H1 (cell line): ENCODE measurements around the gene RUBCN. TPM values are rescaled to one million over a fixed set of nuclear protein-coding genes. Genes with fewer than 3 reads are reported as not detected.

Source experiments
- ATF2 ChIP-seq: IDR thresholded peaks from 2 replicates; pipeline ENCODE4 v1.6.1; 2012; ENCODE audit warnings: low read length, inconsistent platforms
- BACH1 ChIP-seq: IDR thresholded peaks from 2 replicates; pipeline ENCODE4 v1.6.1; 2012; ENCODE audit warnings: low read length, improper control_type of control experiment
- BCL11A ChIP-seq, 2 experiments: IDR thresholded peaks; one replicate each; pipeline ENCODE4 v1.6.1; 2011; ENCODE audit warnings: low read depth in 2 of 2, low read length in 2 of 2, mild to moderate bottlenecking in 2 of 2
- BRCA1 ChIP-seq: IDR thresholded peaks from 2 replicates; pipeline ENCODE4 v1.6.1; 2012; ENCODE audit warnings: low read depth, low read length, improper control_type of control experiment
- CEBPB ChIP-seq: IDR thresholded peaks from 2 replicates; pipeline ENCODE4 v1.6.1; 2012; ENCODE audit warnings: low read depth, low read length
- GTF2F1 ChIP-seq: IDR thresholded peaks from 2 replicates; pipeline ENCODE4 v1.6.1; 2012; ENCODE audit warnings: low read depth, low read length, improper control_type of control experiment, borderline replicate concordance
- JUN ChIP-seq: IDR thresholded peaks from 2 replicates; pipeline ENCODE4 v1.6.1; 2011; ENCODE audit warnings: low read depth, mild to moderate bottlenecking, improper control_type of control experiment, low read length
- KDM1A ChIP-seq: fragments of 200-600, 300-600 bp; sonication (generic); IDR thresholded peaks from 2 replicates; pipeline ENCODE4 v1.7.1; 2016; ENCODE audit warnings: mild to moderate bottlenecking, low read length, borderline replicate concordance
- NANOG ChIP-seq: IDR thresholded peaks from 2 replicates; pipeline ENCODE4 v1.6.1; 2011; ENCODE audit warnings: low read length, low read depth, mild to moderate bottlenecking, inconsistent platforms; ENCODE audit not compliant: insufficient read depth, poor library complexity, severe bottlenecking
- RNF2 ChIP-seq: fragments of 200-900, 300-1000 bp; sonication (generic); IDR thresholded peaks from 2 replicates; pipeline ENCODE4 v1.7.1; 2016; ENCODE audit warnings: borderline replicate concordance, low read depth, mild to moderate bottlenecking, antibody characterized with exemption, low read length; ENCODE audit not compliant: poor library complexity, severe bottlenecking; ENCODE audit errors: missing control alignments
- RXRA ChIP-seq: IDR thresholded peaks from 2 replicates; pipeline ENCODE4 v1.6.1; 2011; ENCODE audit warnings: low read depth, mild to moderate bottlenecking, low read length, moderate library complexity; ENCODE audit not compliant: insufficient read depth
- SIX5 ChIP-seq: IDR thresholded peaks from 2 replicates; pipeline ENCODE4 v1.6.1; 2011; ENCODE audit warnings: mild to moderate bottlenecking, low read depth, low read length
- SP4 ChIP-seq: IDR thresholded peaks from 2 replicates; pipeline ENCODE4 v1.6.1; 2012; ENCODE audit warnings: low read length, inconsistent platforms
- TAF7 ChIP-seq: optimal IDR thresholded peaks from 2 replicates; pipeline ENCODE3; 2011; ENCODE audit warnings: low read depth, mild to moderate bottlenecking, inconsistent platforms, low read length, moderate library complexity, borderline replicate concordance
- TEAD4 ChIP-seq: IDR thresholded peaks from 2 replicates; pipeline ENCODE4 v1.6.1; 2012; ENCODE audit warnings: low read depth, low read length, inconsistent platforms, mixed read lengths
- YY1 ChIP-seq: IDR thresholded peaks from 2 replicates; pipeline ENCODE4 v1.6.1; 2011; ENCODE audit warnings: low read depth, mild to moderate bottlenecking, low read length
- polyA plus RNA-seq, 7 experiments: library from polyadenylated mRNA; depleted of rRNA in 3 of 7; stranded (reverse) in 5 of 7; unstranded in 2 of 7; fragments of >200 nt in 5 of 7; fragments of 200-250 nt in 2 of 7; gene quantifications; 1 replicate in 5 of 7; 2 replicates in 1 of 7; 4 replicates in 1 of 7; pipeline versions ENCODE4 v1.2.1 to v1.2.3, GENCODE V29; 2011 to 2013; ENCODE audit warnings: missing spikeins in 2 of 7, mixed read lengths in 2 of 7
- total RNA-seq: library from RNA; stranded (reverse); fragmentation: NEBNext Ultra II Directional; extraction: Animal tissue kit (Norgen Biotek cat#: 25700); gene quantifications from 2 replicates; pipeline ENCODE4 v1.2.1, GENCODE V29; 2021
- TF ChIP-seq, protein P1 (sequence below): IDR thresholded peaks from 2 replicates; pipeline ENCODE4 v1.6.1; 2011; ENCODE audit warnings: low read length, improper control_type of control experiment
- TF ChIP-seq, protein P2 (sequence below), 3 experiments: IDR thresholded peaks; 1 replicate in 2 of 3; 2 replicates in 1 of 3; pipeline versions ENCODE4 v1.5.1 to v1.6.1; 2011; ENCODE audit warnings: low read length in 3 of 3, mild to moderate bottlenecking in 3 of 3, inconsistent platforms in 2 of 3, low read depth in 1 of 3, moderate library complexity in 1 of 3; ENCODE audit not compliant: insufficient read depth in 1 of 3; ENCODE audit errors: control extremely low read depth in 1 of 3

The RUBCN gene
- total and polyA plus RNA-seq, 2 of the 8 experiments (the other 6 are each of a cell fraction or from before 2014, with no cell fraction given): 9.3 to 21.9 TPM

DNA sequence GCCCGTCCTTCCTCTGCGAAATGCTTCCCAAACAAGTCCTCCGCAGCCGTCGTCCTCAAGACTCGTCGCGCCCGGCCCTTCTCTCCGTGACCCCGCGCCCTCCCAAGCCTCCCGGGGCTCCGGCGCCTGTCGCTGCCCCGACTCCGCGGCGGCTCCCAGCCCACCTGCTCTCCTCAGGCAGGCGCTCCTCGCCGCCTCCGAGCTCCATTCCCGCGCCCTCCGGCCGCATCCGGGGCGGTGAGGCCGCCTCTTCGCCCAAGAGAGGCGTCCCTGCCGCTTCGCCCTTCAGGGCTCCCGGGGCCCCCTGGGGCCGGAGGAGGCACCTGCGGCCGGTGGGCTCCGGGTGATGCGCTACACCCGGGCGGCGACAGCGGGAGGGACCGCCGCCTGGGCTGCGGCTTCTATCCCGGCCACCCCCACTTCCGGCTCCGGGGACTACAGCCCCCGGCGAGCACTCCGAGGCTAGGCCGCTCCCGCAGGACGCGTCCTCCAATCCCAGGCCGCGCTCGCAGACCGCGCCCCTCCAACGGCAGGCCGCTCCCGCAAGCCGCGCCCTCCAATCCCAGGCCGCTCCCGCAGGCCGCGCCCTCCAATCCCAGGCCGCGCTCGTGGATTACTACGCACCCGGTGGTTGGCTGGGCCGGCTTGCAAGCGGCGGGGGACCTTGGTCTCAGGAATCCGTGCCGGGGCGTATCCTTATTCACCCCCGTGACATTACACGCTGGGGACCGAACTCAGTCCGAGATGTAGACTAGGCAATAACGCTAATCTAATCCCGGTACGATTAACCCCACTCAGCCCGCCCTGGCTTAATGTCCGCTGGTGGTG is at the start of gene RUBCN (continued):
- TF ChIP-seq ATF2: no peak
- TF ChIP-seq BCL11A (IDR thresholded peaks at IDR 0.05; ENCODE audit: low read depth in 2 of 2, low read length in 2 of 2): no peak
- no peak for TF ChIP-seq RNF2
- TF ChIP-seq KDM1A: no peak
- TF ChIP-seq SP4: no peak
- no peak for TF ChIP-seq JUN
- peak; percentile 24; the same call in 1 of the 2 replicates for TF ChIP-seq SIX5
- TF ChIP-seq, protein P1, sequence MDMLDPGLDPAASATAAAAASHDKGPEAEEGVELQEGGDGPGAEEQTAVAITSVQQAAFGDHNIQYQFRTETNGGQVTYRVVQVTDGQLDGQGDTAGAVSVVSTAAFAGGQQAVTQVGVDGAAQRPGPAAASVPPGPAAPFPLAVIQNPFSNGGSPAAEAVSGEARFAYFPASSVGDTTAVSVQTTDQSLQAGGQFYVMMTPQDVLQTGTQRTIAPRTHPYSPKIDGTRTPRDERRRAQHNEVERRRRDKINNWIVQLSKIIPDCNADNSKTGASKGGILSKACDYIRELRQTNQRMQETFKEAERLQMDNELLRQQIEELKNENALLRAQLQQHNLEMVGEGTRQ: no peak
- TF ChIP-seq BACH1: no peak
- TF ChIP-seq NANOG: no peak
- TF ChIP-seq TAF7: no peak
- no peak for TF ChIP-seq TEAD4
- TF ChIP-seq YY1: no peak
- no peak for TF ChIP-seq CEBPB
- no peak for TF ChIP-seq GTF2F1
- no peak for TF ChIP-seq BRCA1
- no peak for TF ChIP-seq RXRA
- TF ChIP-seq, protein P2, sequence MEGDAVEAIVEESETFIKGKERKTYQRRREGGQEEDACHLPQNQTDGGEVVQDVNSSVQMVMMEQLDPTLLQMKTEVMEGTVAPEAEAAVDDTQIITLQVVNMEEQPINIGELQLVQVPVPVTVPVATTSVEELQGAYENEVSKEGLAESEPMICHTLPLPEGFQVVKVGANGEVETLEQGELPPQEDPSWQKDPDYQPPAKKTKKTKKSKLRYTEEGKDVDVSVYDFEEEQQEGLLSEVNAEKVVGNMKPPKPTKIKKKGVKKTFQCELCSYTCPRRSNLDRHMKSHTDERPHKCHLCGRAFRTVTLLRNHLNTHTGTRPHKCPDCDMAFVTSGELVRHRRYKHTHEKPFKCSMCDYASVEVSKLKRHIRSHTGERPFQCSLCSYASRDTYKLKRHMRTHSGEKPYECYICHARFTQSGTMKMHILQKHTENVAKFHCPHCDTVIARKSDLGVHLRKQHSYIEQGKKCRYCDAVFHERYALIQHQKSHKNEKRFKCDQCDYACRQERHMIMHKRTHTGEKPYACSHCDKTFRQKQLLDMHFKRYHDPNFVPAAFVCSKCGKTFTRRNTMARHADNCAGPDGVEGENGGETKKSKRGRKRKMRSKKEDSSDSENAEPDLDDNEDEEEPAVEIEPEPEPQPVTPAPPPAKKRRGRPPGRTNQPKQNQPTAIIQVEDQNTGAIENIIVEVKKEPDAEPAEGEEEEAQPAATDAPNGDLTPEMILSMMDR (IDR thresholded peaks at IDR 0.05; ENCODE audit: control extremely low read depth in 1 of 3, insufficient read depth in 1 of 3, low read depth in 1 of 3, low read length in 3 of 3): no peak
